HG03025 (cell line): ENCODE measurements around the gene SH2D6.

ENCODE experiments used
- ATAC-seq: cut with Tn5 transposase; IDR thresholded peaks from one replicate; pipeline ENCODE4 v1.9.1; 2021; ENCODE audit warnings: mild to moderate bottlenecking, moderate library complexity; ENCODE audit not compliant: unreplicated experiment, low FRiP score

The SH2D6 gene

GRCh38 chr2:85420536-85421259, 2.2 kb downstream of the SH2D6 start:
- ATAC-seq = peak; percentile 48

GRCh38 chr2:85421260-85422071, 3.0 kb downstream of the SH2D6 start:
- no peak for ATAC-seq

DNA sequence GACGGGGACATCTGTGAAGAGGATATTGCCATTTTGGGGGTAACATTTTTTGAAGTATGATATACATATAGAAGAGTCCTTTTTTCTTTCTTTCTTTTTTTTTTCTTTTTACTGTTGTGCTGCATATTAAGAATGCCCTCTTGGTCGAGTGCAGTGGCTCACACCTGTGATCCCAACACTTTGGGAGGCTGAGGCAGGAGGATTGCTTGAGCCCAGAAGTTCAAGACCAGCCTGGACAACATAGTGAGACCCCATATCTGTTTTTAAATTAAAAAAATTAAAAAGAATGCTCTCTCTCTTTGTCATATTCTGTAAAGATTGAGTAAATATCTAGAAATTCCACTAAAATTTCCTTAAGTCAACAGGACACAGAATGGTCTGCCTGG, 3.6 kb downstream of the SH2D6 start:
- no peak for ATAC-seq

DNA sequence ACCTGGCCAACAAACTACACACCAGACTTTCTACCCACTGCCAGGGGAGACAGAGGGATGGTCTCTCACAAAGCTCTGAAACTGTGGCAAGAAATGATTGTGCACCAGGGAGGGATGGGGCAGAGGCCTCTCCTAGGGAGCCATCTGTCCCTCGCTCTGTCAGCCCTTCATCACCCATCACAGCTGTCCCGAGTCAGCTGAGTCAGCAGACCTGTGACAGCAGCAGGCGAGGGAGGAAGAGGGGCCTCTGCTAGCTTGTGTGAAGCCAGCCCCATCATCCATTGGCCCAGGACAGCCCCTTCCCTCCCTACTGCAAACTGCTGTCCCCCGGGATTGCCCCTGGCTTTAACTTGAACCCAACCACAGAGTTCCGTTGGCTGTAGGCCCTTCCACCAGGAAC, 5.0 kb downstream of the SH2D6 start:
- ATAC-seq = no peak

DNA sequence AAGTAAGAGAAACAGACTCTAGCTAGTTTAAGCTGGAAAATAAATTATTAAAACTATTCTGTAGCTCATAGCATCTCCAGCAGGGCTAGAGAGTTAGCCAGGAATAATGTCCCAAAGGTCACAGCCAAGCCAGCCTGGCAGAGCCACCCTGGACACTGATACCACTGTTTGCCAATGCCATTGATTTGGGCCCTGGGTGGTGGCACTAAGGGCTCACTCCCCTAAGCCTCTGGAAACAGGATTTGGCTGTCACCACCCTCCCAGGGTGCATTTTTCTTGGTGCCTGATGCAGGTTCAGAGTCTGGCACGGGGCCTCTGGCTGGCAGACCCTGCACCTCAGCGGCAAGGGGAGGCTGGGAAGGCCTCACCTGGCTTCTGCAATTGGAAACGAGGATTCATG, 7.1 kb downstream of the SH2D6 start:
- no peak for ATAC-seq

DNA sequence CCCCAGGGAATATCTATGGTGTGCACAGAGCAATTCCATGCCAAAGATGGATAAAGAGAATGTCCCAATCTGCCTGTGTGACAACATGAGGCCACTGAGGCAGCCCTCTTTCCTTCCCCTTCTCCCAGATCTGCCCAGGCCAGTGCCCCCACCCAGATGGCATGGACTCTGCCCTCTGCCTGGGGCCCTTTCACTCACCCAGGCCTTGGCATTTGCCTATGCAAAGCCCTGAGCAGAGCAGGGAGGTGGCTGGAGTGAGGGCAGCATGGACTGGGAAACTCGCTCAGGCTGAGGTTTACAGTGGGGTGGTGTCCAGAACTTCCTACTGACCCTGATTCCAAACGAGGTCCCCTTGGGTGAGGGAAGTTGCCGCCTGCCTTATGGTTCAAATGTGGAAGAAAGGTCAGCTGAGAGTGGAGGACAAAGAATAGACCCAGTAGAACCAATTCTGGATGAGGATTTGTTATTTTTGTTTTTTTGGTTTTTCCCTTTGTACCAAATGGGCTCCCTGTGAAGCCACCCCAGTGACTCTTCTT, 8.9 kb downstream of the SH2D6 start:
- no peak for ATAC-seq

GRCh38 chr2:85428343-85428881, 9.9 kb downstream of the SH2D6 start:
- no peak for ATAC-seq

GRCh38 chr2:85429213-85429923, 10.9 kb downstream of the SH2D6 start:
- ATAC-seq = no peak

DNA sequence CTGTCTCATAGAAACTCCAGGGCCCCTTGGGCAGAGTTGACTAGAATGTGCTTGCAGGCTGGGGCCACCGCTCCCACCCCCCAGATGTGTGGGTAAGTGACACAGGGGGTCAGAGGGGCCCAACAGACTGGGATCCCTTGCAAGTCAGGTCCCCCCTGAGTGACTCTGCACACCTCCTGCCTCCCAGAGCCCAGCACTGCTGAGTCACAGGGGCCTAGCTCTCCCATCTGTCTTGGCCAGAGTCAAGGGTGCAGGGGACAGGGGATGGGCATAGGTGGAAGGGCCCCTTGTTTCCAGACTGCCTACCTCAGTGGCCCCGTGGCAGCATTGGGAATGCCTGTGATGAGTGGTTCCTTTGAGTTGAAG, 11.4 kb downstream of the SH2D6 start:
- ATAC-seq = no peak

DNA sequence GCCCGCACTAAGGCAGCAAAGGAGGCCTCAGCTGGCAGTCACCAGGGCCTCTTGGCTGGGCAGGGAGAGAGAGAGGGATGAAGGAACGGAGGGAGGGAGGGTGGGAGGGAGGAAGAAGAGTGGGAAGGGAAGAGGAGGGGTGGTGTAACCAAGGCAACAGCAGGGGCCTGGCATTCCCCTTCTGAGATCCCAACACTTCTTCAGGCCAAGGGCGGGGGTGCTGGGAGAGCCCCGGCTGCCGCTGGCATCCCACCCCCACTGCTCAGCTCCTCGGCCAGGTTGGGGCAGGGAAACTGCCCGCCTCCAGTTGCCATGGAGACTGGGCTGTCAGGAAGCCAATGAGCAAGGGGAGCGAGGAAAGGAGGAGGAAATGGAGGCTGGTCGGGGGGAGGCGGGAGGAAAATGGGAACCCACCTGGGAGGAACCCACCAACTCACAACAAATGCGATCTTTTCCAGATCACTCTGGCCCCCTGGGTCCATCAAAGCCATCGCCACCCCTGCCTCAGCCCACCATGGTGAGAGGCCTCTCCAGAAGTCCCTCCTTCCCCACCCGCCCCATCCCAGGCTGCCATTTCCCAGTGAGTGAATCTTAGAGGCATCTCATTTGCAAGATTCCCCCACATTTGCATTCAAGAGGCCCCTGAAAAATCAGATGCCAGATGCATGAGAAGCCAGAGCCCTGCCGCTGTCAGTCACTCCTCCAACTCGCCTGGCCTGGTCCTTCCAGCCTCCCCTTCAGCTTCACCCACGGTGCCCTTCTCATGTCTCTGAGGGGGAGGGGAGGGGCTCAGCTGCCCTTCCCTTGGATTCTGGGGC, 12.4 kb downstream of the SH2D6 start:
- ATAC-seq = no peak

DNA sequence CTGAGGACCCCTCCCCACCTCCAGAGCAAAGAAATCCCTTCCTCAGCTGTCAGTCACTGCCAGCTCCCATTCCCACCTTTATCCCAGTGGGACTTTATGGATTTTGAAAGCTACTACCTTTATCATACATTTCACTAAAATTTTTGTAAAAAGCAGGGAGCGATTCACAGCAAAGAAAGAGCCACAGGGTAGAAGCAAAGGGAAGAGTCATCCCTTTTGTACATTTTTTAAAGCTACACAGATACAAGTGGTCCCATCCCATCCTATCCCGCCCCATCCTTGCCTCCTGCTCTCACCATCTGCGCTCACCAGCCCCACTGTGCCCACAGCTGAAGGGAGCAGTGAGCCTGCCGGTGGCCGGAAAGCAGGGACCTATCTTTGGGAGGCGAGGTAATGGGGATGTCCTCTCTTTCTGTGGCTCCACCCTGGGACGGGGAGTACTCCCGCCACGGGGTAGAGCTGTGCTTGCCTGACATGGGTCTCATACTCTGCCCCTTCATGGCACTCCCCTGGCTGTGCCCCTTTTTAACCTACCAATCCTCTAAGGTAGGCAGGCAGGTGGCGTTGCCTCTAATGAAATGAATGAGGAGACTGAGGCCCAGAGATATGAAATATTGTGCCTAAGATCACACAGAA, 13.2 kb downstream of the SH2D6 start:
- ATAC-seq = no peak

- ATAC-seq = no peak
These were observed 15.1 kb downstream of the SH2D6 start for GRCh38 chr2:85433511-85434089.

- ATAC-seq = no peak
These were observed 16.2 kb downstream of the SH2D6 start for GRCh38 chr2:85434696-85435095.

DNA sequence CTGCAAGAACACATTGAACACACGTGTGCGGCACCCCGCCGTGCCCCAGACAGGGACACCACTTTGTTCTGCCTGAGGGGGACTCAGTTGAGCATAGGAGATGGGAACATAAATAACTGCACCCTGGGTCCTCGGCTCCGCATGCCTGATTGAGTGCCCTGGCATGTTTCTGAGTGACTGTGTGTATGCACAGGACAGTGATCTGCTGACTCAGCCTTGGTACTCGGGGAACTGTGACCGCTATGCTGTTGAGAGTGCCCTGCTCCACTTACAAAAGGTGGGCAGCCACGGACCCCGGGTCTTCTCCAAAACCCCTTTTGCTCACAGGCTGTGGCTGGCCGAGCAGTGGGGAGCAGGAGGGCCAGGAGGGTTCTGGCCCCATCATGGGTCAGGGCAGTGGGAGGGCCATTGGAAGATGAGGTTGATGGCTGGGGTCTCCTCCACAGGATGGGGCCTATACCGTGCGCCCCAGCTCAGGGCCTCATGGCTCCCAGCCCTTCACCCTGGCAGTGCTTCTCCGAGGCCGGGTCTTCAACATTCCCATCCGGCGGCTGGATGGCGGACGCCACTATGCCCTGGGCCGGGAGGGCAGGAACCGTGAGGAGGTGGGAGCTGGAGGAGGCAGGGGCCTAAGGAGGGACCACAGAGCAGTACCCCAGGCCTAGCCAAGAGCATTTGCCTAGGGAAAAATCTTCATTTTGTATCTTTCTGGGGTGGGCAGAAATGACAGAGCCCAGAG, 16.9 kb downstream of the SH2D6 start:
- no peak for ATAC-seq

- ATAC-seq = no peak
These were observed 17.7 kb downstream of the SH2D6 start for GRCh38 chr2:85435981-85436835.

DNA sequence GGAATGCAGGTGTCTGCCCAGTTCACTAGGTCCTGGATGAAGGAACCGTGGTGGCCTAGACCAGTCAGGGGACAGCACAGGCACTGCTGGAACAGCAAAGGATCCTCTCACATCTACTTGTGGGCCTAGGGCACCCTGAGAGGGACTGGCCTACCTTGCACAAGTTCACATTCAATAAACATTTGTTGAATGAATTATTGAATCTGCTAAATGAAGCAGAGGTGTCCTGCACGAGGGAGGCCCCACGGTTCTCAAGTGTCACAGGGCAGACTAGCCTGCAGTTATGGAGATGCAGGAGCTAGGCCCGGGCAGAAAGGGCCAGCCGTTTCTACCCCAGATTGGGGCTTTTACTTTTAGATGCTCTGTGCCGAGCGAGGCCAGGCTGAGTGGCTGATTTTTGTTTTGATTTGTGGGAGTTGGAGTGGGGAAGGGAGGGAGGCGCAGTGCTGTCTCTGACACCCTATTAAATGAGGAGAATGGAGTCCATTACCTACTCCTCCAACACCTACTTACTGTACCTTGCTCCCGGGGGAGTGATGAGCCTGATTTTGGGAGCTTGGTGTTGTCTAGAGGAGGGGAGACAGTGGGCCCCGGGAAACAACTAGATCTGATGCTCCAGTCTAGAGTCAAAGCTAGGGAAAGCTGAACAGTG, 18.4 kb downstream of the SH2D6 start:
- ATAC-seq = no peak

DNA sequence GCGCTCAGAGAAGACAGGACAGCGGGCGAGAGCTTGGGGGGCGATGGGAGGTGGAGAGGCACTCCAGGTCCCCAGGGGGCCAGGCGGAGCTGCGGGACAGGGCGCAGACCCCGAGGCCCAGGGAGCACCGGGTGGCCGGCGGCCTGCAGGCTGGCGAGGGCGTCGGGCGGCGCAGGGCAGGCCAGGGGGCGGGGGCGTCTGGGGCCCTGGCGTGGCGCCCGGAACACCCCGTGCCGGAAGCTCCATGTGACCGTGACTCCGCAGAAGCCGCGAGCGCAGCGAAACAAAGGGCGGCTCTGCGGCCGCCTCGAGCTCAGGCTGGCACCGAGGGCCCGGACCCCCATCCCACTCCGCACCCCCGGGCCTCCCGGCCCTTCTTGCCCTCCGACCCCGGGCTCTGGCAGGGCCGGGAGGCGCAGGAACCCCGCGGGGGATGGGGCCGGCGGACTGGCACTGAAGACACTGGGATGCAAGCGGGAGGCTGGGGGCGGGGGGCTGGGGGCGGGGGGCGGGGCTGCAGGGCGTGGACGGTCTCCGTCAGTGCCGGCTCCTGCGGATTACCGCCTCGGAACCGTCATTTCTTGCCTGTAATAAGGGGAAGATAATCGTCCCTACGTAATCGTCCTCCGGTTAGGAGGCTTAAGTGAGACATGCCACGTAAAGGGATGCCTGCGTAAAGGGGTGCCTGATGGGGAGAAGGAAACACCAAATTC, 19.1 kb downstream of the SH2D6 start:
- ATAC-seq = peak; percentile 48
